Measurements from ENCODE around the gene ZBTB42.
"Not testable (repeated sequence)": the region's sequence is repeated elsewhere in the genome, so short reads cannot be mapped to it uniquely, and the experiment has no call there.

ZBTB42 gene

GRCh38 chr14:104805941-104806624, 5.2 kb downstream of the ZBTB42 start:
- H3K4me3 ChIP-seq (replicated peaks; ENCODE audit: low read depth, low read length): no peak overlapping the region
- no peak for TF ChIP-seq CTCF (IDR thresholded peaks at IDR 0.05; ENCODE audit: low read length, missing control alignments)
- DNase-seq (ENCODE audit: low read depth): no peak

- no peak overlapping the region for H3K4me3 ChIP-seq (replicated peaks; ENCODE audit: low read depth, low read length)
- TF ChIP-seq CTCF (IDR thresholded peaks at IDR 0.05; ENCODE audit: low read length, missing control alignments): no peak
- no peak for DNase-seq (ENCODE audit: low read depth)
Measured at GRCh38 chr14:104806625-104807465, 5.9 kb downstream of the ZBTB42 start.

- H3K4me3 ChIP-seq (replicated peaks; ENCODE audit: low read depth, low read length): no peak overlapping the region
Measured at GRCh38 chr14:104808456-104808855, 7.6 kb downstream of the ZBTB42 start.

GRCh38 chr14:104810316-104810715, 9.4 kb downstream of the ZBTB42 start:
- no peak for TF ChIP-seq CTCF (IDR thresholded peaks at IDR 0.05; ENCODE audit: low read length, missing control alignments)
- no peak for DNase-seq (ENCODE audit: low read depth)
- H3K4me3 ChIP-seq (replicated peaks; ENCODE audit: low read depth, low read length): no peak overlapping the region

More at GRCh38 chr14:104808456-104808855, 7.6 kb downstream of the ZBTB42 start:
- DNase-seq (ENCODE audit: low read depth): no peak
- no peak for TF ChIP-seq CTCF (IDR thresholded peaks at IDR 0.05; ENCODE audit: low read length, missing control alignments)

- no peak for TF ChIP-seq CTCF (IDR thresholded peaks at IDR 0.05; ENCODE audit: low read length, missing control alignments)
- no peak for DNase-seq (ENCODE audit: low read depth)
- no peak overlapping the region for H3K4me3 ChIP-seq (replicated peaks; ENCODE audit: low read depth, low read length)
Measured at GRCh38 chr14:104813286-104813685, 12.4 kb downstream of the ZBTB42 start.

GRCh38 chr14:104814701-104815100, 13.8 kb downstream of the ZBTB42 start:
- H3K4me3 ChIP-seq (replicated peaks; ENCODE audit: low read depth, low read length): peak overlapping the region; percentile 65
- DNase-seq (ENCODE audit: low read depth): not testable (repeated sequence)

GRCh38 chr14:104816616-104816884, 15.6 kb downstream of the ZBTB42 start:
- DNase-seq (ENCODE audit: low read depth): no peak
- peak overlapping the region; percentile 65 for H3K4me3 ChIP-seq (replicated peaks; ENCODE audit: low read depth, low read length)
- TF ChIP-seq CTCF (IDR thresholded peaks at IDR 0.05; ENCODE audit: low read length, missing control alignments): no peak
